HL-60/S4 treated with retinoic acid at 250 ng/mL for 4 days and 3 days (cell line): ENCODE results near the gene IGFBP2.

Experiments used
- in situ Hi-C: fragments of 300-500 bp; cut with MboI; formaldehyde crosslinking; loops from 2 replicates; pipeline ENCODE4 v1.7.0; 2022; ENCODE audit warnings: low sequenced_read_pairs

The IGFBP2 gene

GRCh38 chr2:216660496-216660895 lies 27.3 kb downstream of the IGFBP2 start:
- in situ Hi-C loops = loop anchor here (10.0 to 25.0 kb wide), 2 partner anchors 136 to 623 kb away; no protein-coding TSS in a partner anchor

- in situ Hi-C loops = loop anchor here (10.0 to 25.0 kb wide), 2 partner anchors 136 to 624 kb away; no protein-coding TSS in a partner anchor
These were observed 27.8 kb downstream of the IGFBP2 start for GRCh38 chr2:216661051-216661450.

- in situ Hi-C loops = loop anchor here (10.0 to 25.0 kb wide), 2 partner anchors 137 to 625 kb away; no protein-coding TSS in a partner anchor
These were observed 28.6 kb downstream of the IGFBP2 start for GRCh38 chr2:216661639-216662375.

- in situ Hi-C loops = loop anchor here (10.0 to 25.0 kb wide), 2 partner anchors 138 to 626 kb away; no protein-coding TSS in a partner anchor
These were observed 29.9 kb downstream of the IGFBP2 start for GRCh38 chr2:216663106-216663505.

- in situ Hi-C loops = loop anchor here (10.0 to 25.0 kb wide), 2 partner anchors 139 to 627 kb away; no protein-coding TSS in a partner anchor
These were observed 30.6 kb downstream of the IGFBP2 start for GRCh38 chr2:216663846-216664245.

- in situ Hi-C loops = loop anchor here (10.0 to 25.0 kb wide), 2 partner anchors 140 to 627 kb away; no protein-coding TSS in a partner anchor
These were observed 31.4 kb downstream of the IGFBP2 start for GRCh38 chr2:216664593-216665034.

- in situ Hi-C loops = loop anchor here (10.0 to 25.0 kb wide), 2 partner anchors 140 to 628 kb away; no protein-coding TSS in a partner anchor
These were observed 32.0 kb downstream of the IGFBP2 start for GRCh38 chr2:216665242-216665641.

- in situ Hi-C loops = loop anchor here (10.0 to 25.0 kb wide), 2 partner anchors 141 to 628 kb away; no protein-coding TSS in a partner anchor
These were observed 32.5 kb downstream of the IGFBP2 start for GRCh38 chr2:216665717-216666116.

GRCh38 chr2:216666461-216667233 lies 33.4 kb downstream of the IGFBP2 start:
- in situ Hi-C loops = loop anchor here (10.0 to 25.0 kb wide), 2 partner anchors 142 to 629 kb away; no protein-coding TSS in a partner anchor

GRCh38 chr2:216670266-216671080 lies 37.3 kb downstream of the IGFBP2 start:
- in situ Hi-C loops = loop anchor here (25.0 kb wide), 1 partner anchor 633 kb away; no protein-coding TSS in a partner anchor

GRCh38 chr2:216671081-216671411 lies 37.8 kb downstream of the IGFBP2 start:
- in situ Hi-C loops = loop anchor here (25.0 kb wide), 1 partner anchor 634 kb away; no protein-coding TSS in a partner anchor

GRCh38 chr2:216671791-216672343 lies 38.6 kb downstream of the IGFBP2 start:
- in situ Hi-C loops = loop anchor here (25.0 kb wide), 1 partner anchor 635 kb away; no protein-coding TSS in a partner anchor

GRCh38 chr2:216672466-216672865 lies 39.2 kb downstream of the IGFBP2 start:
- in situ Hi-C loops = loop anchor here (25.0 kb wide), 1 partner anchor 635 kb away; no protein-coding TSS in a partner anchor

GRCh38 chr2:216673021-216673420 lies 39.8 kb downstream of the IGFBP2 start:
- in situ Hi-C loops = loop anchor here (25.0 kb wide), 1 partner anchor 636 kb away; no protein-coding TSS in a partner anchor

GRCh38 chr2:216673609-216674008 lies 40.4 kb downstream of the IGFBP2 start:
- in situ Hi-C loops = loop anchor here (25.0 kb wide), 1 partner anchor 636 kb away; no protein-coding TSS in a partner anchor

- in situ Hi-C loops = loop anchor here (25.0 kb wide), 1 partner anchor 637 kb away; no protein-coding TSS in a partner anchor
These were observed 41.2 kb downstream of the IGFBP2 start for GRCh38 chr2:216674376-216674775.

GRCh38 chr2:216676630-216677029 lies 43.4 kb downstream of the IGFBP2 start:
- in situ Hi-C loops = loop anchor here (25.0 kb wide), 1 partner anchor 1036 kb away; no protein-coding TSS in a partner anchor

- in situ Hi-C loops = loop anchor here (25.0 kb wide), 1 partner anchor 1035 kb away; no protein-coding TSS in a partner anchor
These were observed 44.3 kb downstream of the IGFBP2 start for GRCh38 chr2:216677439-216678097.

- in situ Hi-C loops = loop anchor here (25.0 kb wide), 1 partner anchor 1034 kb away; no protein-coding TSS in a partner anchor
These were observed 44.9 kb downstream of the IGFBP2 start for GRCh38 chr2:216678098-216678465.
